B cell (primary cell): ENCODE results near the gene MRO. TPM values are rescaled to one million over a fixed set of nuclear protein-coding genes. Genes with fewer than 3 reads are reported as not detected.
"Not testable (repeated sequence)": the region's sequence is repeated elsewhere in the genome, so short reads cannot be mapped to it uniquely, and the experiment has no call there.

Experiments used
- ATAC-seq: fragments of 200-7000 bp; cut with Tn5 transposase; one replicate; pipeline ENCODE4 v1.10.0; 2021; ENCODE audit warnings: low read depth, mild to moderate bottlenecking, moderate number of reproducible peaks, moderate library complexity
- CTCF ChIA-PET: fragments of 350-600 bp; sonication (Branson Sonifier 250); formaldehyde crosslinking; loops from one replicate; lab custom pipeline; 2021; ENCODE audit warnings: antibody characterized with exemption, inconsistent platforms; lab: Charles Lee
- POLR2A ChIA-PET: fragments of 350-600 bp; sonication (Branson Sonifier 250); formaldehyde crosslinking; loops from one replicate; lab custom pipeline; 2021; ENCODE audit warnings: antibody characterized with exemption; lab: Charles Lee
- DNase-seq: peaks from one replicate; pipeline ENCODE4 v3.0.0; 2013
- H2AFZ ChIP-seq: 2 replicates; pipeline ENCODE4 v1.6.1; 2012; ENCODE audit warnings: mild to moderate bottlenecking, low read depth, low read length; ENCODE audit not compliant: insufficient read depth, poor library complexity, severe bottlenecking
- H3K27ac ChIP-seq, 2 donors: 1 replicate in 1 of 2; 2 replicates in 1 of 2; pipeline ENCODE4 v1.5.1; 2012 to 2013; ENCODE audit warnings: low read length in 2 of 2, mild to moderate bottlenecking in 2 of 2, moderate library complexity in 1 of 2
- H3K27me3 ChIP-seq, 4 experiments: fragments of 200-600 bp in 1 of 4; sonication (generic) in 1 of 4; replicated peaks in 1 of 4; 1 replicate in 2 of 4; 2 replicates in 2 of 4; pipeline versions ENCODE4 v1.6.1 to v1.7.0; 2013 to 2016; ENCODE audit warnings: low read length in 3 of 4, mild to moderate bottlenecking in 2 of 4, mixed read lengths in 1 of 4, moderate library complexity in 1 of 4; ENCODE audit not compliant: insufficient read depth in 4 of 4, control insufficient read depth in 3 of 4; ENCODE audit errors: control extremely low read depth in 1 of 4
- H3K36me3 ChIP-seq, 2 experiments: replicated peaks in 1 of 2; 1 replicate in 1 of 2; 2 replicates in 1 of 2; pipeline versions ENCODE4 v1.6.1 to v1.7.1; 2013; ENCODE audit warnings: low read length in 1 of 2; ENCODE audit not compliant: insufficient read depth in 2 of 2, control insufficient read depth in 1 of 2; ENCODE audit errors: control extremely low read depth in 1 of 2, extremely low read depth in 1 of 2
- H3K4me1 ChIP-seq, 2 donors: fragments of 200-600 bp in 1 of 2; sonication (generic) in 1 of 2; 1 replicate in 1 of 2; 2 replicates in 1 of 2; pipeline versions ENCODE4 v1.5.1 to v1.6.1; 2013 to 2017; ENCODE audit warnings: low read length in 2 of 2; ENCODE audit not compliant: control insufficient read depth in 2 of 2, insufficient read depth in 2 of 2
- H3K4me2 ChIP-seq: replicated peaks from 2 replicates; pipeline ENCODE3; 2012; ENCODE audit warnings: mild to moderate bottlenecking, low read depth, low read length; ENCODE audit not compliant: poor library complexity, severe bottlenecking
- H3K4me3 ChIP-seq, 5 experiments: fragments of 200-600 bp in 1 of 5; sonication (generic) in 1 of 5; 1 replicate in 3 of 5; 2 replicates in 2 of 5; pipeline versions ENCODE4 v1.5.1 to v1.7.0; 2011 to 2016; ENCODE audit warnings: low read length in 4 of 5, mild to moderate bottlenecking in 4 of 5, low read depth in 2 of 5, control low read depth in 1 of 5, moderate library complexity in 1 of 5; ENCODE audit not compliant: insufficient read depth in 1 of 5; ENCODE audit errors: control extremely low read depth in 1 of 5, extremely low read depth in 1 of 5
- H3K79me2 ChIP-seq: fragments of 200-600 bp; sonication (generic); one replicate; pipeline ENCODE4 v1.6.0; 2016; ENCODE audit warnings: low read length; ENCODE audit not compliant: control insufficient read depth, insufficient read depth
- H3K9ac ChIP-seq: fragments of 200-600 bp; sonication (generic); 2 replicates; pipeline ENCODE4 v1.6.1; 2017; ENCODE audit warnings: mild to moderate bottlenecking, low read length, moderate library complexity
- H3K9me3 ChIP-seq, 3 donors: one replicate each; pipeline versions ENCODE4 v1.6.1 to v1.7.1; 2013; ENCODE audit warnings: low read length in 2 of 3; ENCODE audit not compliant: control insufficient read depth in 2 of 3, insufficient read depth in 1 of 3; ENCODE audit errors: control extremely low read depth in 1 of 3
- H4K20me1 ChIP-seq: 2 replicates; pipeline ENCODE4 v1.6.0; 2012; ENCODE audit warnings: mild to moderate bottlenecking, low read length; ENCODE audit not compliant: insufficient read depth, control insufficient read depth, poor library complexity, severe bottlenecking
- H3K27ac Mint-ChIP-seq: one replicate; pipeline ENCODE4 v1.8.0; 2021; ENCODE audit warnings: mixed read lengths
- H3K27me3 Mint-ChIP-seq: one replicate; pipeline ENCODE4 v1.8.0; 2021; ENCODE audit warnings: mixed read lengths
- H3K4me1 Mint-ChIP-seq: one replicate; pipeline ENCODE4 v1.8.0; 2021; ENCODE audit warnings: mixed read lengths
- H3K4me3 Mint-ChIP-seq: one replicate; pipeline ENCODE4 v1.8.0; 2021; ENCODE audit warnings: mixed read lengths
- H3K9me3 Mint-ChIP-seq: one replicate; pipeline ENCODE4 v1.8.0; 2022; ENCODE audit warnings: mixed read lengths; ENCODE audit not compliant: insufficient read depth
- EZH2 ChIP-seq: IDR thresholded peaks from 2 replicates; pipeline ENCODE4 v1.6.1; 2012; ENCODE audit warnings: borderline replicate concordance, low read depth, mild to moderate bottlenecking, moderate library complexity, low read length; ENCODE audit not compliant: insufficient read depth, poor library complexity, severe bottlenecking
- WGBS: methylation state at CpG from one replicate; pipeline ENCODE4 v1.1.5; 2013; ENCODE audit warnings: missing lambda C conversion rate; ENCODE audit not compliant: insufficient coverage; 5-methylcytosine and 5-hydroxymethylcytosine counted together
- intact Hi-C: fragments of 100-400 bp; cut with micrococcal nuclease; formaldehyde crosslinking; loops from one replicate; pipeline ENCODE4 v1.10.0; 2022
- polyA plus RNA-seq: library from polyadenylated mRNA; depleted of rRNA; stranded (reverse); fragments of >200 nt; gene quantifications from 2 replicates; pipeline ENCODE4 v1.2.3, GENCODE V29; 2012
- total RNA-seq, 2 donors: library from RNA; stranded (reverse); fragments of 120-200 nt in 1 of 2; gene quantifications; 1 replicate in 1 of 2; 2 replicates in 1 of 2; pipeline versions ENCODE4 v1.2.3 to v1.2.4, GENCODE V29; 2013 to 2022
- TF ChIP-seq, protein P1 (sequence below): fragments of 200-600 bp; IDR thresholded peaks from one replicate; pipeline ENCODE4 v1.8.0; 2022; ENCODE audit warnings: antibody characterized with exemption, mild to moderate bottlenecking

MRO gene
- total and polyA plus RNA-seq, 2 donors (not counting 1 experiment from before 2014, with no cell fraction given): not detected

DNA sequence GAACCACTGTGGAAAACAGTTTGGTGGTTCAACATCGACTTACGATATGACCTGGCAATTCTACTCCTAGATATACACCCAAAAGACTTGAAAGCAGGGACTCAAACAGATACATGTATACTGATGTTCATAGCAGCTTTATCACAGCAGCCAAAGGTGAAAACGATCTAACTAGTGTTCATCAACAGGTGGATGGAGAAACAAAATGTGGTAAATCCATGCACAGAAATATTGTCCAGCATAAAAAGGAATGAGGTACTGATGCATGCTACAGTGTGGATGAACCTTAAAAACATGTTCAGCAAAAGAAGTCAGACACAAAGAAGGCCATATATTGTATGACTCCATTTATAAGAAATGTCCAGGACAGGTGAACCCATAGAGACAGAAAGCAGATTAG is 36.3 kb downstream of the MRO start:
- no peaks in the 10 kb centered on the region for H3K9me3 Mint-ChIP-seq
- H3K27ac Mint-ChIP-seq: no peak overlapping the region
- intact Hi-C loops: no loop called here
- POLR2A ChIA-PET: no interaction called here
- no peak overlapping the region for H3K4me3 Mint-ChIP-seq
- Histone ChIP-seq H3K27me3 (no peaks in the 10 kb centered on the region), H3K79me2 (no peaks in the 10 kb centered on the region), H3K27ac (no peak overlapping the region), H3K9ac (no peak overlapping the region), H2AFZ (no peak overlapping the region), H3K4me1 (no peaks in the 10 kb centered on the region), H4K20me1 (no peaks in the 10 kb centered on the region), H3K4me2 (no peak overlapping the region), H3K36me3 (no peaks in the 10 kb centered on the region), H3K9me3 (no peaks in the 10 kb centered on the region), H3K4me3 (no peak overlapping the region)
- CTCF ChIA-PET: no interaction called here
- no peaks in the 10 kb centered on the region for H3K4me1 Mint-ChIP-seq
- no peak for DNase-seq
- TF ChIP-seq EZH2: no peak
- TF ChIP-seq, protein P1, sequence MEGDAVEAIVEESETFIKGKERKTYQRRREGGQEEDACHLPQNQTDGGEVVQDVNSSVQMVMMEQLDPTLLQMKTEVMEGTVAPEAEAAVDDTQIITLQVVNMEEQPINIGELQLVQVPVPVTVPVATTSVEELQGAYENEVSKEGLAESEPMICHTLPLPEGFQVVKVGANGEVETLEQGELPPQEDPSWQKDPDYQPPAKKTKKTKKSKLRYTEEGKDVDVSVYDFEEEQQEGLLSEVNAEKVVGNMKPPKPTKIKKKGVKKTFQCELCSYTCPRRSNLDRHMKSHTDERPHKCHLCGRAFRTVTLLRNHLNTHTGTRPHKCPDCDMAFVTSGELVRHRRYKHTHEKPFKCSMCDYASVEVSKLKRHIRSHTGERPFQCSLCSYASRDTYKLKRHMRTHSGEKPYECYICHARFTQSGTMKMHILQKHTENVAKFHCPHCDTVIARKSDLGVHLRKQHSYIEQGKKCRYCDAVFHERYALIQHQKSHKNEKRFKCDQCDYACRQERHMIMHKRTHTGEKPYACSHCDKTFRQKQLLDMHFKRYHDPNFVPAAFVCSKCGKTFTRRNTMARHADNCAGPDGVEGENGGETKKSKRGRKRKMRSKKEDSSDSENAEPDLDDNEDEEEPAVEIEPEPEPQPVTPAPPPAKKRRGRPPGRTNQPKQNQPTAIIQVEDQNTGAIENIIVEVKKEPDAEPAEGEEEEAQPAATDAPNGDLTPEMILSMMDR: no peak
- peaks cover 14% of the 10 kb centered on the region for H3K27me3 Mint-ChIP-seq
- 100% methylated on average over 1 of the region's 3 CpGs for WGBS
- no peak for ATAC-seq

DNA sequence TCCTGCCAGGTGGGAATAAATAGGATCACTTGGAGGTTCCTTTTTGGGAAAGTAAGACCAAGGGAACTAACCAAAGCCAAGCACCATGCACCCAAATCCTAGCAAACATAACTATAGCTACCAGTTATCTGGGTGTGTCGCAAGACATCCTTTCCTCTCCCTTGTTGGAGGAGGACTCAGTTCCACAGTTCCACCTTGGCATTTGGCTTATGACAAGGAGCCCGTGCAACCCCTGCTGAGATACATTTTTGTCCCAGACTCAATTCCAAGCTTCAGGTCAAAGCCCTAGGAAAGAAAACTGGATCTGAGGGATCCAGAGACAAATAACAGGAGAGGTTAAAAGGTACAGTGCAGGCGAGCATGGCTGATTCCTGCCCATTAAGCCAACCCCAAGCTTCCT is 40.8 kb downstream of the MRO start:
- H3K4me1 Mint-ChIP-seq, H3K79me2 ChIP-seq, DNase-seq, POLR2A ChIA-PET, H3K4me3 Mint-ChIP-seq, H3K36me3 ChIP-seq, ATAC-seq, H3K27ac ChIP-seq, H3K4me1 ChIP-seq, CTCF ChIA-PET, intact Hi-C loops, H3K27ac Mint-ChIP-seq, H3K9me3 Mint-ChIP-seq, H2AFZ ChIP-seq, H3K9me3 ChIP-seq, H3K4me2 ChIP-seq, H4K20me1 ChIP-seq, H3K9ac ChIP-seq, H3K27me3 ChIP-seq, H3K4me3 ChIP-seq: not testable (repeated sequence)
- WGBS: 100% methylated on average over 2 of the region's 3 CpGs
- peaks cover 23% of the 10 kb centered on the region for H3K27me3 Mint-ChIP-seq
